H9 (cell line): ENCODE measurements around the gene MYOCD. TPM values are rescaled to one million over a fixed set of nuclear protein-coding genes. Genes with fewer than 3 reads are reported as not detected.
A peak's percentile ranks its signal among the peaks of the same experiment; 100 is the strongest.

ENCODE experiments used
- DNase-seq: peaks from one replicate; pipeline ENCODE4 v3.0.0-alpha.2; 2017
- H2AFZ ChIP-seq: one replicate; pipeline ENCODE4 v1.6.1; 2013; ENCODE audit warnings: mild to moderate bottlenecking, low read length, control low read depth, moderate library complexity
- H2AK5ac ChIP-seq: 2 replicates; pipeline ENCODE4 v1.6.1; 2013; ENCODE audit warnings: low read length, control low read depth, mixed read lengths; ENCODE audit not compliant: insufficient read length
- H2BK120ac ChIP-seq: one replicate; pipeline ENCODE4 v1.6.1; 2013; ENCODE audit warnings: low read depth, mild to moderate bottlenecking, low read length, control low read depth, inconsistent platforms; ENCODE audit not compliant: poor library complexity, severe bottlenecking
- H2BK12ac ChIP-seq: 2 replicates; pipeline ENCODE4 v1.6.1; 2013; ENCODE audit warnings: low read length, control low read depth, mixed read lengths, low read depth; ENCODE audit not compliant: insufficient read length
- H2BK15ac ChIP-seq: 2 replicates; pipeline ENCODE4 v1.6.1; 2013; ENCODE audit warnings: low read depth, low read length, control low read depth
- H2BK20ac ChIP-seq: one replicate; pipeline ENCODE4 v1.6.1; 2013; ENCODE audit warnings: low read depth, mild to moderate bottlenecking, low read length, control low read depth, inconsistent platforms; ENCODE audit not compliant: poor library complexity, severe bottlenecking
- H2BK5ac ChIP-seq: 2 replicates; pipeline ENCODE4 v1.6.1; 2013; ENCODE audit warnings: low read length, control low read depth, mixed read lengths; ENCODE audit not compliant: insufficient read length
- H3K14ac ChIP-seq: 2 replicates; pipeline ENCODE4 v1.6.1; 2013; ENCODE audit warnings: low read length, control low read depth; ENCODE audit not compliant: insufficient read depth
- H3K18ac ChIP-seq: 2 replicates; pipeline ENCODE4 v1.6.1; 2013; ENCODE audit warnings: low read depth, mild to moderate bottlenecking, mixed read lengths, low read length, control low read depth; ENCODE audit not compliant: insufficient read length
- H3K23ac ChIP-seq: 2 replicates; pipeline ENCODE4 v1.6.1; 2013; ENCODE audit warnings: low read length, control low read depth, mixed read lengths, low read depth; ENCODE audit not compliant: insufficient read length
- H3K23me2 ChIP-seq: 2 replicates; pipeline ENCODE4 v1.6.1; 2013; ENCODE audit warnings: low read depth, mild to moderate bottlenecking, mixed read lengths, low read length, control low read depth; ENCODE audit not compliant: insufficient read length, poor library complexity, severe bottlenecking
- H3K27ac ChIP-seq: 2 replicates; pipeline ENCODE4 v1.5.1; 2013; ENCODE audit warnings: low read length, control low read depth, mixed read lengths, low read depth; ENCODE audit not compliant: insufficient read length
- H3K27me3 ChIP-seq: 2 replicates; pipeline ENCODE4 v1.6.1; 2013; ENCODE audit warnings: low read length, control low read depth, inconsistent platforms; ENCODE audit not compliant: insufficient read depth
- H3K4ac ChIP-seq: 2 replicates; pipeline ENCODE4 v1.6.1; 2013; ENCODE audit warnings: low read depth, mild to moderate bottlenecking, control low read depth, inconsistent platforms, low read length, moderate library complexity
- H3K4me1 ChIP-seq: 2 replicates; pipeline ENCODE4 v1.6.1; 2013; ENCODE audit warnings: low read length, control low read depth, inconsistent platforms; ENCODE audit not compliant: insufficient read depth
- H3K4me2 ChIP-seq: 2 replicates; pipeline ENCODE4 v1.6.1; 2013; ENCODE audit warnings: low read length, control low read depth, mixed read lengths; ENCODE audit not compliant: insufficient read length, insufficient read depth
- H3K56ac ChIP-seq: 2 replicates; pipeline ENCODE4 v1.6.1; 2013; ENCODE audit warnings: low read depth, mild to moderate bottlenecking, mixed read lengths, low read length, control low read depth; ENCODE audit not compliant: insufficient read length
- H3K79me1 ChIP-seq: 2 replicates; pipeline ENCODE4 v1.6.1; 2013; ENCODE audit warnings: low read depth, mild to moderate bottlenecking, moderate library complexity, low read length, control low read depth, inconsistent platforms; ENCODE audit not compliant: insufficient read depth, poor library complexity, severe bottlenecking
- H3K79me2 ChIP-seq: 2 replicates; pipeline ENCODE4 v1.6.1; 2013; ENCODE audit warnings: low read length, control low read depth, inconsistent platforms; ENCODE audit not compliant: insufficient read depth
- H3K9ac ChIP-seq: 2 replicates; pipeline ENCODE4 v1.6.1; 2013; ENCODE audit warnings: low read length, control low read depth, mixed read lengths; ENCODE audit not compliant: insufficient read length; ENCODE audit errors: extremely low read depth
- H3K9me3 ChIP-seq: one replicate; pipeline ENCODE4 v1.6.1; 2013; ENCODE audit warnings: low read depth, low read length, inconsistent platforms; ENCODE audit not compliant: control insufficient read depth
- H3T11ph ChIP-seq: one replicate; pipeline ENCODE4 v1.6.1; 2013; ENCODE audit warnings: mild to moderate bottlenecking, low read length, control low read depth, inconsistent platforms
- H4K20me1 ChIP-seq: one replicate; pipeline ENCODE4 v1.6.1; 2013; ENCODE audit not compliant: control insufficient read depth, insufficient read length, insufficient read depth
- H4K5ac ChIP-seq: 2 replicates; pipeline ENCODE4 v1.6.1; 2013; ENCODE audit warnings: low read depth, mild to moderate bottlenecking, mixed read lengths, low read length, control low read depth; ENCODE audit not compliant: insufficient read length
- H4K8ac ChIP-seq: replicated peaks from 2 replicates; pipeline ENCODE4 v1.6.1; 2013; ENCODE audit warnings: low read length, control low read depth, mixed read lengths, low read depth; ENCODE audit not compliant: insufficient read length
- H4K91ac ChIP-seq: 2 replicates; pipeline ENCODE4 v1.6.1; 2013; ENCODE audit warnings: low read depth, mild to moderate bottlenecking, moderate library complexity, mixed read lengths, low read length, control low read depth; ENCODE audit not compliant: insufficient read length
- H3K27ac Mint-ChIP-seq, 3 experiments: 2 replicates in 2 of 3; 3 replicates in 1 of 3; pipeline ENCODE4 v1.8.0; 2020 to 2021; ENCODE audit warnings: mixed read lengths in 3 of 3, mild to moderate bottlenecking in 1 of 3, moderate library complexity in 1 of 3
- H3K27me3 Mint-ChIP-seq: 2 replicates; pipeline ENCODE4 v1.8.0; 2021; ENCODE audit warnings: low read depth, mild to moderate bottlenecking, moderate library complexity, mixed read lengths
- H3K36me3 Mint-ChIP-seq, 3 experiments: 2 replicates in 2 of 3; 3 replicates in 1 of 3; pipeline ENCODE4 v1.8.0; 2020 to 2021; ENCODE audit warnings: low read depth in 3 of 3, mixed read lengths in 3 of 3; ENCODE audit not compliant: insufficient read depth in 1 of 3
- H3K4me1 Mint-ChIP-seq, 2 experiments: 2 replicates each; pipeline ENCODE4 v1.8.0; 2020; ENCODE audit warnings: mixed read lengths in 2 of 2
- H3K4me3 Mint-ChIP-seq, 2 experiments: 2 replicates in 1 of 2; 3 replicates in 1 of 2; pipeline ENCODE4 v1.8.0; 2020 to 2021; ENCODE audit warnings: mild to moderate bottlenecking in 2 of 2, mixed read lengths in 2 of 2, moderate library complexity in 1 of 2
- H3K9me3 Mint-ChIP-seq, 2 experiments: 2 replicates in 1 of 2; 3 replicates in 1 of 2; pipeline ENCODE4 v1.8.0; 2020; ENCODE audit warnings: mild to moderate bottlenecking in 2 of 2, mixed read lengths in 2 of 2, moderate library complexity in 1 of 2
- CTCF ChIP-seq: fragments of 200-600 bp; sonication (generic); conservative IDR thresholded peaks from 3 replicates; pipeline ENCODE4 v1.8.0; 2021; ENCODE audit warnings: antibody characterized with exemption, mild to moderate bottlenecking
- WGBS: extraction: QIAGEN DNeasy Blood & Tissue Kit; methylation state at CpG from one replicate; pipeline ENCODE4 v1.1.7; 2013; ENCODE audit warnings: missing lambda C conversion rate, low lambda C conversion rate, mixed read lengths; ENCODE audit not compliant: insufficient read length; ENCODE audit errors: extremely low coverage; 5-methylcytosine and 5-hydroxymethylcytosine counted together
- total RNA-seq: library from RNA; stranded (reverse); gene quantifications from 2 replicates; pipeline ENCODE4 v1.2.1, GENCODE V29; 2021

Gene MYOCD
- total RNA-seq, 1 experiment from 2014 or later: 0.17 TPM

- Histone ChIP-seq H3K56ac (no peak overlapping the region), H3K4me2 (no peak overlapping the region), H2BK12ac (no peak overlapping the region), H2BK20ac (no peak overlapping the region), H4K8ac (no peak overlapping the region), H4K20me1 (no peaks in the 10 kb centered on the region), H2BK5ac (no peak overlapping the region), H3K14ac (no peak overlapping the region), H3K9me3 (no peaks in the 10 kb centered on the region), H3K18ac (no peak overlapping the region), H3K23ac (no peak overlapping the region), H3K4me1 (peaks cover 7% of the 10 kb centered on the region; the same call in 1 of the 2 replicates), H3K4ac (no peak overlapping the region), H4K5ac (no peak overlapping the region), H3K9ac (no peak overlapping the region), H2BK15ac (no peak overlapping the region), H3T11ph (no peak overlapping the region), H2AFZ (no peak overlapping the region), H3K79me1 (no peaks in the 10 kb centered on the region), H4K91ac (no peak overlapping the region), H3K23me2 (no peaks in the 10 kb centered on the region), H3K27me3 (no peaks in the 10 kb centered on the region), H3K27ac (no peak overlapping the region), H2AK5ac (no peak overlapping the region), H2BK120ac (no peak overlapping the region), H3K79me2 (no peaks in the 10 kb centered on the region)
- Mint-ChIP-seq H3K36me3 (no peaks in the 10 kb centered on the region), H3K9me3 (no peaks in the 10 kb centered on the region), H3K4me3 (no peak overlapping the region), H3K4me1 (peaks cover 33 to 34% of the 10 kb centered on the region in 2 experiments), H3K27ac (0 out of 7 replicates have a peak overlapping the region, but pooled peaks of 1 of the 3 experiments have one; percentile 51), H3K27me3 (no peaks in the 10 kb centered on the region)
- no CpG with 5 or more reads among the region's 7 CpGs for WGBS
- TF ChIP-seq CTCF: no peak
- no peak for DNase-seq
Observed at GRCh38 chr17:12619459-12620199, 46.1 kb upstream of the MYOCD start.
